ENCODE data around the gene GOLGA5.

GOLGA5 gene

DNA sequence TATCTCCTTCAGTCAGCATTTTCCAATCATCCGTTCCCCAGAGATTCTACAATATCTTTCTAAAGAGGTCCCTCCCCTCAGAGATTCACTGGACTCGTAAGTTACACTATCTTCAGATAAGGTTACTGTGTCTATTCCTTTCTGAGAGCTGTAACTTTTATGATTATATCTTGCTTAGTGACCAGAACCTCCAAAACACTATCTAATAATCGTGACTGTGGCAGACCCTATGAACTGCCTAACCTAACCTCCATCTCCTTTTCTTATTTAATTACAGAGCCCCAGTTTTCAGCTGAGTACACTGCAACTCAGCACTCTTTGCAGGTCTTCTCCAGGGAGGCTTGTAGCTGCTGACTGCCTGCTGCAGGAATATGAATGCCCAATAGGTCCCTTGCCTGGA, 90.3 kb downstream of the GOLGA5 start:
- DNase-seq = no peak

DNA sequence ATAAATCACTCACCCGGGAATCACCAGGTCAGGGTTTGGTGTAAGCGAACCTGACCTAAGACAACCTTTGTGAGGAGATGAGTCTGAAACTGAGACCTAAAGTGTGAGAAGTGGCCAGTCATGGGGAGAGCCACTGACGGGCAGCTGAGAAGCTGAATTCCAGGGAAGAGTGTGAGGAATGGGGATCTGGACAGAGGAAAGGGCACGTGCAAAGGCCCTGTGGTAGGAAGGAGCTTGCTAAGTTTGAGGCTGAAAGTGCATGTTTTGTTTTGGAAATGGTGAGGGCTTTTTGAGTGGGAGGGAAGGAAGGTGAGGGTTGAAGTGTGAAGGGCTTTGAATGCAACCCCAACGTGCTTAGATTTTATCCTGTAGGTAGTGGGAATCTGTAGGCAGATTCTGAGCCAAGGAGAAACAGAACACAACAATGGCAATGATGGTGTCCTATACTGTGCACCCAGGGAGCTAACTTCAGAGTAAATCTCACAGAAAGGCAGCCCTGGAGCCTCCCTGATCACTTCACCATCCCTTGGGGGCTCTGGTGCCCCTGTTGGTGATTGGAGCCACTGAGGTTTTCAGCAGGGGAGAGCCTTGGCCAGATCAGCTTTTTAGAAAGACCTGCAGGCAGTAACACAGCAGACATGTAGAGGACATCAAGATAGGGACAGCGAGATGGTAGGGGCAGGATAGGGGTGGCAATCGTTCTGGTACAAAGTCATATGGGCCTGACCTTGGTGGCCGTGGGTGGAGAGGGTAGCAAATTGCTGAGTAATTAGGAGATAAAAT, 91.4 kb downstream of the GOLGA5 start:
- no peak for DNase-seq

DNA sequence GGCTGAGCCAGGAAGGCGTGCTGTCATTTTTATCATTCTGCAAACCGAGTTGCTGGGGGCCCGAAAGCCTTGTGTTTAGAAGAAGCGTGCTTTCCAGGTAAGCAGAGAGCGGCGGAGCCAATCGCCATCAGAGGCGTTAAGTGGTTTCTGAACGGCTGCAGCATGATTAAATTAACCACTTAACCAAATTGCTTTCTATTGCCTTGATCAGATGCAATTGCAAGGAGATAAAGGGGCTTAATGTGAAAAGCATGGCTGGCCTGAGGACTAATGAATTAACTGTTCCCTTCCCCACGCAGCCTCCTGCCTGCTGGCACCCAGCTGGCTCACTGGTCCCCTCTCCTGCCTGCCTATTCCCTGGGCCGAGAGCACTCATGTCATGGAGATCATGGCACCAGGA, 92.2 kb downstream of the GOLGA5 start:
- DNase-seq = no peak

DNA sequence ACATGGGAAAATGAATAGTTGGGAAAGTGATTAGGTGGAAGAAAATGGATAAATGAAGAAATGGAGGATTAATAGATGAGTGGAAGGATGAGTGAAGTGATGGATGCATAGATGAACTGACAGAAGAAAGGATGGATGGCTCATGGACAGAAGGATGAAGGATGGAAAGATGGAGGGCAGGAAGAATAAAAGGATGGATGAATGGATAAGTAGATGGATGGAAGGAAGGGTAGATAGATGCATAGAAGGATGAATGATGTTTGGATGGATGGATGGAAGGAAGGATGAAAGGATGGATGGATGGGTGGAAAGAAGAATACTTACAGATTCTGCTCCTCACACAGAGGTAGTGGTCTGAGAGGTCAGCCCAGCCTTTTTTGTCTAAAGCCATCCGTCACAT, 93.1 kb downstream of the GOLGA5 start:
- no peak for DNase-seq

DNA sequence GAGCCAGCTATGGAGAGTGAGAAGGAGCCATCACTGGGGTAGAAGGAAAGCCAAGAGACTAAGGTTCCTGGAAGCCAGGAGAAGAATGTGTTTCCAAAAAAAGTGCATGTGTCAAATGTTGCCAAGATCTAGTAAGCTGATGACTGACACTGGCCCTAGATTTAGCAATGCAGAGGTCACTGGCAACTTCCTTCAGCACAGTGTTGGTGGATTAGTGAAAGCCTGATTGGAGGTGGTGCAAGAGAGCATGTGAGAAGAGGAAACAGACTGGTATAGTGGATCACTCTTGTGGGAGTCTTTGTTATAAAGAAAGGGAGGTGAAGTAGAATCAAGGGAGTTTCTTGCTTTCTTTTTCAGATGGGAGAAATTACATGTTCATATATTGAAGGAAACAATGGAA, 94.8 kb downstream of the GOLGA5 start:
- DNase-seq = no peak

Measured in CD4-positive, alpha-beta T cell treated with Interleukin-12 subunit alpha and Interleukin-12 subunit beta, for 1 hour (primary cell).